Liver (tissue), 3 donors: Measurements from ENCODE around the gene CCT5.

Experiments
- CTCF ChIP-seq: fragments of 150-350 bp; IDR thresholded peaks from 2 replicates; pipeline ENCODE4 v1.5.1; 2017; ENCODE audit warnings: improper control_type of control experiment, low read depth, low read length; ENCODE audit not compliant: missing input control
- JUND ChIP-seq, 2 donors: IDR thresholded peaks; 2 replicates each; pipeline ENCODE4 v1.6.1; 2016; ENCODE audit warnings: antibody characterized with exemption in 2 of 2
- donor health status: healthy.
- donor health status: healthy.

DNA sequence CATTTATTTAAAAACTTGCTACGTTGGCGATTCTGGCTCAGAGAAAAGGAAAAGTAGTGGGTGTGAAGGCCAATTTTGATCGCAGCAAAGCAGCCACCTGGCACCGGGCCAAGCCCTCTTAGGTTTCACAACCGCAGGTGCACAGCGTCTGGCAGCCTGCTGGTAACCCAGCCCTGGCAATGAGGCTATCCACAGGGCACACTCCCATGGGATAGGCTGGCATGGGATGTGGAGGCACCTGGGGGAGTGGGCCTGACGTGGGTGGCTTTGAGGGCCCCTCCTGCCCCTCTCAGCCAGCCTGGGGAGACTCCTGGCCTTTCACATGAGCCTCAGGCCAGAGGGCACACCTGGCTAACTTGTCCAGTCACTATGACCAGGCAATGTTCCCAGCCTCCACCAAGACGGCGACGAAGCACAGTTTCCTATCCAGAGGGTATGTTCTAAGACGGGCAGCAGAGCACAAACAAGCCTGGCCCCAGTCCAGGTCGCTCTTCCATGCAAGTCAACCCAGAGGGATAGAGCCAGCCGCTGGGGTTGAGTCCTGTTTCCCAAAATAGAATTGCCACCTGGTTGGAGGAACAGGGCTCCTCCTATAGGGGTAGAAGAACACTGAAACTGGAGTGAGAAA is 38.6 kb downstream of the CCT5 start:
- TF ChIP-seq CTCF (no peak), JUND (IDR thresholded peaks at IDR 0.05) (peak in 1 of 2 donors; percentile 19)
